ENCODE data around the gene ANKRD17. TPM values are rescaled to one million over a fixed set of nuclear protein-coding genes. Genes with fewer than 3 reads are reported as not detected.

Gene ANKRD17
- total RNA-seq, 1 experiment from 2014 or later: 54.6 TPM

DNA sequence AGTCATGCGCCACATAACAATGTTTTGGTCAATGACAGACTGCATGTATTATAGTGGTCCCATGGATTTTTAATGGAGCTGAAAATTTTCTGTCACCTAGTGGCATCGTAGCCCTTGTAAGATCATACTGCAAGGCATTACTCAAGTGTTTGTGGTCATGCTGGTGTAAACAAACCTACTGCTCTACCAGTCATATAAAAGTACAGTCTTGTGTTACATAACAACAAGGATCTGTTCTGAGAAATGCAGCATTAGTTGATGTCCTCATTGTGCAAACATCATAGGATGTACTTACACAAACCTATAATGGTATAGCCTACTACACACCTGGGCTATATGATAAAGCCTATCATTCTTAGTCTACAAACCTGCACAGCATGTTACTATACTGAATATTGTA, 223.7 kb downstream of the ANKRD17 start:
- H3K9me3 Mint-ChIP-seq (ENCODE audit: low read depth, unreplicated experiment): peaks cover 7% of the 10 kb centered on the region
- no peak overlapping the region for H3K27ac Mint-ChIP-seq (ENCODE audit: unreplicated experiment)
- BruUV-seq (replicated peaks): no TSS peak
- CTCF ChIA-PET: no interaction called here
- no peak overlapping the region for H3K4me3 Mint-ChIP-seq (ENCODE audit: low read depth, unreplicated experiment)
- no peaks in the 10 kb centered on the region for H3K36me3 Mint-ChIP-seq (ENCODE audit: insufficient read depth, unreplicated experiment)
- TF ChIP-seq, protein P1, sequence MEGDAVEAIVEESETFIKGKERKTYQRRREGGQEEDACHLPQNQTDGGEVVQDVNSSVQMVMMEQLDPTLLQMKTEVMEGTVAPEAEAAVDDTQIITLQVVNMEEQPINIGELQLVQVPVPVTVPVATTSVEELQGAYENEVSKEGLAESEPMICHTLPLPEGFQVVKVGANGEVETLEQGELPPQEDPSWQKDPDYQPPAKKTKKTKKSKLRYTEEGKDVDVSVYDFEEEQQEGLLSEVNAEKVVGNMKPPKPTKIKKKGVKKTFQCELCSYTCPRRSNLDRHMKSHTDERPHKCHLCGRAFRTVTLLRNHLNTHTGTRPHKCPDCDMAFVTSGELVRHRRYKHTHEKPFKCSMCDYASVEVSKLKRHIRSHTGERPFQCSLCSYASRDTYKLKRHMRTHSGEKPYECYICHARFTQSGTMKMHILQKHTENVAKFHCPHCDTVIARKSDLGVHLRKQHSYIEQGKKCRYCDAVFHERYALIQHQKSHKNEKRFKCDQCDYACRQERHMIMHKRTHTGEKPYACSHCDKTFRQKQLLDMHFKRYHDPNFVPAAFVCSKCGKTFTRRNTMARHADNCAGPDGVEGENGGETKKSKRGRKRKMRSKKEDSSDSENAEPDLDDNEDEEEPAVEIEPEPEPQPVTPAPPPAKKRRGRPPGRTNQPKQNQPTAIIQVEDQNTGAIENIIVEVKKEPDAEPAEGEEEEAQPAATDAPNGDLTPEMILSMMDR (IDR thresholded peaks at IDR 0.05; ENCODE audit: unreplicated experiment): no peak
- DNase-seq: no peak
- H3K4me1 Mint-ChIP-seq (ENCODE audit: low read depth, unreplicated experiment): no peaks in the 10 kb centered on the region
- peaks cover 13% of the 10 kb centered on the region for H3K27me3 Mint-ChIP-seq (ENCODE audit: unreplicated experiment)
- intact Hi-C loops (cut with micrococcal nuclease; ENCODE audit: unreplicated experiment): no loop called here

DNA sequence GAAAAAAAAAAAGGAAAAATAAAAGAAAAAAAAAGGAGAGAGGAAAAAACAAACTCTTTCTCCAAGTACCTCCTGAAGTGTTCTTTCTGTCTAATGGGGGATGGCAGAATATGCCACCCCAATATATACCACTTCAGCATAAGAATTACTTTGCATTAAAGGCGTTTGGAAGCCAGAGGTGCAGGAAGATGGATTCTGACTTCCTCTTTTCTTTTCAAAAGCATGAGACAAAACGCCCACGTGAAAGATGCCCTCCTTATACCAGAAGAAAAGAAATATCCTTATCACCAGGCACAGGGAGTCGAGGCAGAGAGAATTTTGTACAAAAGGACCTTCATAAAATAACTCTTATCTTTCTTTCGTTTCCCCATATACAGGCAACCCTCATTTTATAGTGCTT, 230.0 kb downstream of the ANKRD17 start:
- intact Hi-C loops (cut with micrococcal nuclease; ENCODE audit: unreplicated experiment): loop anchor here (10.0 kb wide), 2 partner anchors 704 to 734 kb away; no protein-coding TSS in a partner anchor
- H3K36me3 Mint-ChIP-seq (ENCODE audit: insufficient read depth, unreplicated experiment): no peaks in the 10 kb centered on the region
- CTCF ChIA-PET: no interaction called here
- no peaks in the 10 kb centered on the region for H3K4me1 Mint-ChIP-seq (ENCODE audit: low read depth, unreplicated experiment)
- H3K27me3 Mint-ChIP-seq (ENCODE audit: unreplicated experiment): peaks cover 20% of the 10 kb centered on the region
- no peak overlapping the region for H3K4me3 Mint-ChIP-seq (ENCODE audit: low read depth, unreplicated experiment)
- no TSS peak for BruUV-seq (replicated peaks)
- no peak for DNase-seq
- peaks cover 2% of the 10 kb centered on the region for H3K9me3 Mint-ChIP-seq (ENCODE audit: low read depth, unreplicated experiment)
- H3K27ac Mint-ChIP-seq (ENCODE audit: unreplicated experiment): no peak overlapping the region
- TF ChIP-seq, protein P1 (IDR thresholded peaks at IDR 0.05; ENCODE audit: unreplicated experiment): no peak

Other genes with a start within 250 kb of the ANKRD17 start
- gene COX18, start 189.1 kb downstream of the ANKRD17 start, total RNA-seq (2022): 7.8 and 8.8 TPM in 2 replicates
- not detected in 2 replicates for gene ALB, start 145.5 kb upstream of the ANKRD17 start, total RNA-seq (2022)
- 0.24 TPM in 1 of 2 replicates, not detected in the other for gene AFP, start 177.4 kb upstream of the ANKRD17 start, total RNA-seq (2022)
- not detected in 2 replicates for gene AFM, start 222.9 kb upstream of the ANKRD17 start, total RNA-seq (2022)